GM12874 (cell line): ENCODE data around the gene APOBEC3A.

ENCODE experiments used
- CTCF ChIP-seq: IDR thresholded peaks from 2 replicates; pipeline ENCODE4 v1.5.1; 2011; ENCODE audit warnings: low read depth, mild to moderate bottlenecking, control low read depth, low read length, moderate library complexity; ENCODE audit not compliant: insufficient read depth

APOBEC3A gene

GRCh38 chr22:38964989-38965388 lies 7.6 kb downstream of the APOBEC3A start:
- TF ChIP-seq CTCF: no peak

DNA sequence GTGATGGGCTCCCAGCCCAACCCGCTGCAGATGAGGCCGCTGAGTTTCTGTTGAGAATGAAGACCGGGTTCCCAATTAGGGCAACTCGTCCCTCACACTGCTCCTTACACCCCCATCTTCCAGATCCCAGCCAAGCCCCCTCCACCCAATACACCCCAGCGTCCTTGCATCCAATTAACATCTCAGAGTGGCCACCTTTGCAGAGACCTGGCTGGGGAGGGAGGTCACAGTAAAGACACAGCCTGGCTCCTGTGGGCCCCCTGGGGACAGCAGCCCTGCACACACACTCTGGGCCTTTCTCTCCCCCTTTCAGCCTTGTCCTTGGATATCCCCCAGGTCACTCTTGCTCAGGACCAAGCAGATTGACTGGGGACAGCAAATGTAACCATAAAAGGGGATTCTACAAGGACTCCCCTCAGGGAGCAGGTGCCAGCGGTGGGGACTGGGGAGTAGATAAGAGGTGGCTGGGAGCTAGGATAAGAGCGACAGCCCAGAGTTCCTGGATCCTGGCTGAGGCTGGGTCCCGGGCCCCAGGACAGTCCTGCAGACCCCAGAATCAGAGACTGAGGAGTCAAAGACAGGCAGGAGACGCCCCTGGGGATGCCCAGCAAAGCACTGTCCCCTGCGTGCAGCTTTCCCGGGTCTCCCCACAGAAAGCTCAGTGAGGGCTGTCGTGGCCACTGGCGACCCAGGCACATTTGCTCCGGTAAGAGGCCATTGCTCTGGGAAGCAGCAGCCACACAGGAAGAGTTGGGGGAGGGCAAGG lies 8.4 kb downstream of the APOBEC3A start:
- no peak for TF ChIP-seq CTCF

- no peak for TF ChIP-seq CTCF
These were observed 8.9 kb downstream of the APOBEC3A start for GRCh38 chr22:38966380-38966702.

GRCh38 chr22:38966942-38967341 lies 9.5 kb downstream of the APOBEC3A start:
- TF ChIP-seq CTCF: no peak

DNA sequence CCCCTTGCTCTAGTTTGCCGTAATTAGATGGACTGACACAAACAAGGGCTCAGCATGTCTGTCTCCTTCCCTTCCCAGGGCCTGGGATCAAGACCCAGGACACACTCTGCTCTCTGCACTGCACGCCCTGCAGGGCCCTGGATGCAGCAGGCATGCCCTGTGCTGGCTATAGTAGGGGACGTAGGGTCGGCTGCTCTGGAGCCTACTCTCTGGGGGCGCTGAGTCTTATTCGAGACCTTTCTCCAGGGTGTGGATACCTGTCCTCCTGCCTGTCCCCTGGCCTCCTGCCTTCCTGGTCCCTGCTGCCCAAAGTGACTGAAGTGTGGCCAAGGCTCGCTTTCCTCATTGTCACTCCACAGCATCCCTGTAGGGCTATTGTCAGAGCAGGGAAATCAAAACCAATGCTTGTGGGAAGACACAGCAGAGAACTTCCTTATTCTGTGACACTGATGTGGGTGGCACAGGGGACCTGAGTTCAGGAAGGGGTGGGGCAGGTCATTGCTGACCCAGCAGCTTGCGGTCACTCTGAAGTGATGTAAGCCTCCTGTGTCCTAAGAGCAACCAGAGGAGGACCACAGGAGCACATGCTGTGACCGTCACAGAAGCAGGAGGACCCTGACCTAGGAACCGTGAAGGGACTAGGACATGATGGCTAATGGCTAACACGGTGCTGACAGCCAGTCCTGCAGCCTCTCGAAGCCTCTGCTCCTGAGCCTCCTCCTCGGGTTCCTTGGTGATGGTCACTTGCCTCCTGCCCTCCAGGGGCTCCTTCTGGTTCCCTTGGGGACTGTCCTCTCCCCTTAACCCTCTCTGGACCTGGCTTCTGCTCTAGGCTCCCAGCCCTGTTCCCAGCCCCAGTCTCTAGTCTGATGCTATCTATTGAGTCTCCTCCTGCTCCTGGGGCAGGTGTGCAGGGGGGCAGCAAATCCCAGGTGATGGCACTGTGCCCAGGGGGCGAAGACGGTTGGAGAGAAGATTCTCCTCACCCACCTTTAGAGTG lies 10.3 kb downstream of the APOBEC3A start:
- no peak for TF ChIP-seq CTCF

DNA sequence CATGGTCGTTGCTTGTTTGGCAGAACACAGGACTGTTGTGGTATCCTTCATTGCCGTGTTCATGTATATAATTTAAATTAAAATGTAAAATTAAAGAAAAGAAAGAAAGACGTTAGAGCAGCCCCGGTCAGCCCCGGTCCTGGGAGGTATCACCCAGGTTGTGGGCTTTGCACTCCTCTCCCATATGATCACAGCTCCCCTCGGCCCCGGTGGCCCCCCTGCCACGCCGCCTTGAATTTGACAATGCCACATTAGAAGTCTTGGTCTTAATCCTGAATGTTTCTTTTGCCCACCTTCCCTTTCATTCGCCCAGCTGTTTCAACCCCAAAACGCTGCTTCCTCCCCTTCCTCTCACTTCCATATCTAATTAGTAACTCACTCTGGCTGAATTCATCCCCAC lies 11.4 kb downstream of the APOBEC3A start:
- TF ChIP-seq CTCF: no peak

- TF ChIP-seq CTCF: no peak
These were observed 13.1 kb downstream of the APOBEC3A start for GRCh38 chr22:38970551-38970950.
